Right lobe of liver (tissue), 6 donors: ENCODE measurements around the gene RAB2B. TPM values are rescaled to one million over a fixed set of nuclear protein-coding genes. Genes with fewer than 3 reads are reported as not detected.

ENCODE experiments used
- ATAC-seq, 4 donors: fragments of 200-7000 bp; cut with Tn5 transposase; one replicate each; pipeline ENCODE4 v1.9.1; 2020; ENCODE audit warnings: mild to moderate bottlenecking in 4 of 4, moderate library complexity in 4 of 4
- DNase-seq, 3 donors: peaks; one replicate each; pipeline ENCODE4 v3.0.0-alpha.2; 2020
- H3K27ac ChIP-seq, 3 donors: fragments of 200-600 bp; one replicate each; pipeline ENCODE4 v1.8.0; 2022
- H3K27me3 ChIP-seq, 2 donors: fragments of 200-600 bp; one replicate each; pipeline ENCODE4 v1.8.0; 2022
- H3K36me3 ChIP-seq, 4 donors: fragments of 200-600 bp; sonication (generic) in 1 of 4; one replicate each; pipeline versions ENCODE4 v1.5.1 to v1.8.0; 2017 to 2022; ENCODE audit warnings: control low read depth in 1 of 4
- H3K4me1 ChIP-seq, 4 donors: fragments of 200-600 bp; sonication (generic) in 1 of 4; one replicate each; pipeline versions ENCODE4 v1.5.1 to v1.8.0; 2017 to 2022; ENCODE audit warnings: control low read depth in 1 of 4
- H3K4me3 ChIP-seq, 3 donors: fragments of 200-600 bp; one replicate each; pipeline ENCODE4 v1.8.0; 2022
- H3K9me3 ChIP-seq, 4 donors: fragments of 200-600 bp; sonication (generic) in 1 of 4; one replicate each; pipeline versions ENCODE4 v1.5.1 to v1.8.0; 2017 to 2022; ENCODE audit warnings: control low read depth in 1 of 4
- CTCF ChIP-seq, 4 donors: fragments of 200-600 bp in 3 of 4; fragments of 450-650 bp in 1 of 4; IDR thresholded peaks; one replicate each; pipeline versions ENCODE4 v1.5.1 to v1.8.0; 2016 to 2022; ENCODE audit warnings: antibody characterized with exemption in 4 of 4, mild to moderate bottlenecking in 2 of 4
- POLR2A ChIP-seq: fragments of 450-650 bp; IDR thresholded peaks from one replicate; pipeline ENCODE4 v1.6.1; 2017; ENCODE audit warnings: antibody characterized with exemption, mild to moderate bottlenecking
- WGBS: methylation state at CpG from one replicate; pipeline ENCODE4 v1.1.6; 2018; ENCODE audit warnings: low coverage, low lambda C conversion rate; ENCODE audit not compliant: insufficient coverage; ENCODE audit errors: missing lambda C conversion rate; 5-methylcytosine and 5-hydroxymethylcytosine counted together
- intact Hi-C, 2 donors: fragments of 100-400 bp; cut with DNase I; formaldehyde crosslinking; loops; one replicate each; pipeline versions ENCODE4 v1.11.2 to v1.14.1; 2022
- total RNA-seq, 6 experiments: library from RNA; depleted of rRNA in 2 of 6; stranded (reverse); fragments of >200 nt in 2 of 6; fragmentation: NEBNext Ultra II Directional in 3 of 6; extraction: Animal tissue kit (Norgen Biotek cat#: 25700) in 3 of 6; gene quantifications; one replicate each; pipeline versions ENCODE4 v1.1.0 to v1.2.4, GENCODE V29; 2016 to 2023
- donor health status: DM: no; HTN: yes; CAD: no.
- donor health status: DM: no; HTN: no; CAD: no.
- donor health status: DM: no; HTN: no; CAD: no.
- donor health status: DM: no; HTN: yes; CAD: no.
- donor health status: DM: no; HTN: yes; CAD: no.

Gene RAB2B
- total RNA-seq, 6 experiments from 2014 or later = 6.8 to 9.4 (median 8.0) TPM

GRCh38 chr14:21494902-21495762, 18.4 kb upstream of the RAB2B start:
- WGBS = 67% methylated on average over 2 of the region's 2 CpGs
- no peak overlapping the region for H3K27ac ChIP-seq

GRCh38 chr14:21486640-21487087, 9.9 kb upstream of the RAB2B start:
- Histone ChIP-seq H3K9me3 (no peaks in the 10 kb centered on the region), H3K27me3 (no peaks in the 10 kb centered on the region), H3K27ac (no peak overlapping the region), H3K36me3 (peaks cover 0 to 50% (median 19%) of the 10 kb centered on the region in 4 donors), H3K4me3 (no peak overlapping the region), H3K4me1 (peaks cover 0 to 4% (median 0%) of the 10 kb centered on the region in 4 donors)
- no peak for TF ChIP-seq POLR2A
- no peak for TF ChIP-seq CTCF (IDR thresholded peaks at IDR 0.05)
- DNase-seq (no peak), ATAC-seq (no peak)
- 46% methylated on average over 1 of the region's 1 CpG for WGBS
- intact Hi-C loops = no loop called here

More at GRCh38 chr14:21494902-21495762, 18.4 kb upstream of the RAB2B start:
- Histone ChIP-seq H3K4me1 (no peaks in the 10 kb centered on the region), H3K4me3 (no peak overlapping the region), H3K9me3 (no peaks in the 10 kb centered on the region), H3K36me3 (peaks cover 5 to 93% (median 44%) of the 10 kb centered on the region in 4 donors), H3K27me3 (no peaks in the 10 kb centered on the region)
- TF ChIP-seq CTCF (IDR thresholded peaks at IDR 0.05) (no peak), POLR2A (no peak)
- no peak for ATAC-seq
- DNase-seq = no peak
- intact Hi-C loops = loop anchor here in 1 of 2 donors (10.0 kb wide), 1 partner anchor 60 kb away; no protein-coding TSS in a partner anchor

GRCh38 chr14:21476523-21476924, 235 bp downstream of the RAB2B start:
- no peak for TF ChIP-seq POLR2A
- no peak for TF ChIP-seq CTCF (IDR thresholded peaks at IDR 0.05)

GRCh38 chr14:21475767-21476522, 814 bp downstream of the RAB2B start:
- peak; percentile 8 to 33 (median 12) for ATAC-seq
- H3K4me3 ChIP-seq = peak overlapping the region; percentile 79 to 93 (median 86)
- TF ChIP-seq CTCF (IDR thresholded peaks at IDR 0.05) (no peak), POLR2A (peak; percentile 34)
- H3K4me1 ChIP-seq = peaks cover 0 to 16% (median 2%) of the 10 kb centered on the region in 4 donors
- peaks cover 0 to 19% (median 0%) of the 10 kb centered on the region in 4 donors for H3K36me3 ChIP-seq
- DNase-seq = no peak
- peak overlapping the region; percentile 56 to 91 (median 75) for H3K27ac ChIP-seq
- intact Hi-C loops = no loop called here
- 24% methylated on average over 10 of the region's 10 CpGs for WGBS
- no peaks in the 10 kb centered on the region for H3K9me3 ChIP-seq
- H3K27me3 ChIP-seq = no peaks in the 10 kb centered on the region

More at GRCh38 chr14:21476523-21476924, 235 bp downstream of the RAB2B start:
- Histone ChIP-seq H3K9me3 (no peaks in the 10 kb centered on the region), H3K4me3 (peak overlapping the region; percentile 79 to 93 (median 86)), H3K27ac (peak overlapping the region; percentile 56 to 91 (median 75)), H3K4me1 (peaks cover 0 to 16% (median 2%) of the 10 kb centered on the region in 4 donors), H3K36me3 (peaks cover 0 to 19% (median 0%) of the 10 kb centered on the region in 4 donors), H3K27me3 (no peaks in the 10 kb centered on the region)
- 0% methylated on average over 8 of the region's 27 CpGs for WGBS
- ATAC-seq (peak; percentile 89 to 92 (median 89)), DNase-seq (peak; percentile 93 to 95 (median 94))
- intact Hi-C loops = no loop called here
